Psoas muscle (tissue), 8 donors: Measurements from ENCODE around the gene ERVW-1. TPM values are rescaled to one million over a fixed set of nuclear protein-coding genes. Genes with fewer than 3 reads are reported as not detected.
"Not testable (repeated sequence)": the region's sequence is repeated elsewhere in the genome, so short reads cannot be mapped to it uniquely, and the experiment has no call there.

Experiments
- ATAC-seq, 4 donors: fragments of 200-7000 bp; cut with Tn5 transposase; one replicate each; pipeline ENCODE4 v1.9.1; 2020; ENCODE audit warnings: moderate library complexity in 3 of 4, mild to moderate bottlenecking in 2 of 4
- DNase-seq, 2 donors: peaks; one replicate each; pipeline ENCODE4 v3.0.0-alpha.2; 2020
- H3K27ac ChIP-seq: fragments of 200-600 bp; one replicate; pipeline ENCODE4 v1.8.0; 2022
- H3K27me3 ChIP-seq, 3 donors: fragments of 200-600 bp in 1 of 3; one replicate each; pipeline versions ENCODE4 v1.6.1 to v1.8.0; 2013 to 2022; ENCODE audit warnings: low read length in 2 of 3, mild to moderate bottlenecking in 2 of 3, moderate library complexity in 1 of 3; ENCODE audit not compliant: insufficient read depth in 3 of 3
- H3K36me3 ChIP-seq, 2 donors: fragments of 200-600 bp in 1 of 2; one replicate each; pipeline versions ENCODE4 v1.6.1 to v1.8.0; 2013 to 2022; ENCODE audit warnings: low read depth in 1 of 2, mild to moderate bottlenecking in 1 of 2, moderate library complexity in 1 of 2; ENCODE audit not compliant: insufficient read depth in 1 of 2
- H3K4me1 ChIP-seq: fragments of 200-600 bp; one replicate; pipeline ENCODE4 v1.8.0; 2022
- H3K4me3 ChIP-seq: fragments of 200-600 bp; one replicate; pipeline ENCODE4 v1.8.0; 2022; ENCODE audit warnings: mild to moderate bottlenecking
- H3K9me3 ChIP-seq: fragments of 200-600 bp; one replicate; pipeline ENCODE4 v1.8.0; 2022
- CTCF ChIP-seq: fragments of 200-600 bp; IDR thresholded peaks from one replicate; pipeline ENCODE4 v1.8.0; 2022; ENCODE audit warnings: antibody characterized with exemption
- WGBS, 3 donors: extraction: QIAGEN DNeasy Blood & Tissue Kit; methylation state at CpG; one replicate each; pipeline versions ENCODE4 v1.1.6 to v1.1.7; 2013; 5-methylcytosine and 5-hydroxymethylcytosine counted together
- intact Hi-C, 2 donors: fragments of 100-400 bp; cut with DNase I; formaldehyde crosslinking; loops; one replicate each; pipeline versions ENCODE4 v1.11.0 to v1.14.2; 2022
- polyA plus RNA-seq, 3 donors: library from polyadenylated mRNA; stranded (reverse); fragments of 200-250 nt; gene quantifications; one replicate each; pipeline ENCODE4 v1.2.3, GENCODE V29; 2013
- total RNA-seq, 4 donors: library from RNA; stranded (reverse); fragmentation: NEBNext Ultra II Directional in 2 of 4; extraction: Animal tissue kit (Norgen Biotek cat#: 25700) in 2 of 4; gene quantifications; one replicate each; pipeline versions ENCODE4 v1.2.1 to v1.2.4, GENCODE V29; 2021 to 2023
- donor health status: healthy with polysubstance abuse.
- donor health status: DM: no; HTN: no; CAD: no; lungs with moderate emphysema.
- donor health status: Bipolar disorder and iron deficiency.
- donor health status: healthy.
- donor health status: DM: yes; HTN: yes; CAD: no.
- donor health status: DM: no; HTN: no; CAD: no.
- donor health status: DM: no; HTN: no; CAD: no.
- donor health status: DM: yes; HTN: yes; CAD: no.

Gene ERVW-1
- total and polyA plus RNA-seq, 7 donors, result 0.03 TPM; not detected in 6

- Histone ChIP-seq H3K27me3 (no peaks in the 10 kb centered on the region), H3K9me3 (no peaks in the 10 kb centered on the region), H3K4me3 (peak overlapping the region; percentile 80), H3K27ac (peak overlapping the region; percentile 91), H3K4me1 (peaks cover 18% of the 10 kb centered on the region), H3K36me3 (peaks cover 6 to 47% of the 10 kb centered on the region in 2 donors)
- DNase-seq, result peak; percentile 30 to 52
- WGBS, 3 donors, result 1 to 2% (median 1%) methylated on average over 11 of the region's 11 CpGs
- peak in 3 of 4 donors; percentile 5 to 16 (median 11) for ATAC-seq
- peak; percentile 26 for TF ChIP-seq CTCF
- intact Hi-C loops, result loop anchor here (5.0 kb wide), 4 partner anchors 79 to 566 kb away; partner anchors contain the start of genes ANKIB1 (in 2 of the 2), KRIT1 (in 2 of the 2), LRRD1 (in 1 of the 2) and MTERF1 (in 1 of the 2)
These were observed 29.5 kb downstream of the ERVW-1 start for GRCh38 chr7:92448205-92448747.

GRCh38 chr7:92447345-92448204 is 30.2 kb downstream of the ERVW-1 start, which contains the start of gene GATAD1:
Gene GATAD1, plus strand, starts transcription at chr7:92447482. Its CDS starts 248 bp downstream, at chr7:92447730.
- DNase-seq (peak; percentile 93 to 95), ATAC-seq (peak; percentile 99 to 100 (median 100))
- Histone ChIP-seq H3K9me3 (no peaks in the 10 kb centered on the region), H3K4me3 (peak within 1 kb of the TSS; percentile 80), H3K36me3 (peaks cover 6 to 40% of the 10 kb centered on the region in 2 donors), H3K27me3 (no peaks in the 10 kb centered on the region), H3K4me1 (peaks cover 18% of the 10 kb centered on the region), H3K27ac (peak within 1 kb of the TSS; percentile 91)
- 0 to 1% (median 0%) methylated on average over 63 to 87 of the region's 87 CpGs for WGBS, 3 donors
- peak; percentile 96 for TF ChIP-seq CTCF
- intact Hi-C loops, result loop anchor here (2.0 to 5.0 kb wide), 6 partner anchors 23 to 617 kb away; partner anchors contain the start of genes ANKIB1 (in 2 of the 2), KRIT1 (in 2 of the 2), LRRD1 (in 1 of the 2) and MTERF1 (in 1 of the 2)

- Histone ChIP-seq H3K4me1 (peaks cover 18% of the 10 kb centered on the region), H3K9me3 (no peaks in the 10 kb centered on the region), H3K27me3 (no peaks in the 10 kb centered on the region), H3K4me3 (peak overlapping the region; percentile 80), H3K36me3 (peaks cover 3 to 34% of the 10 kb centered on the region in 2 donors), H3K27ac (peak overlapping the region; percentile 91)
- intact Hi-C loops, result loop anchor here (2.0 to 5.0 kb wide), 6 partner anchors 22 to 616 kb away; partner anchors contain the start of genes ANKIB1 (in 2 of the 2), KRIT1 (in 2 of the 2), LRRD1 (in 1 of the 2) and MTERF1 (in 1 of the 2)
- DNase-seq (no peak), ATAC-seq (peak in 1 of 4 donors; percentile 32)
- WGBS, 3 donors, result 52% methylated on average over 21 of the region's 21 CpGs
- no peak for TF ChIP-seq CTCF
These were observed 30.8 kb downstream of the ERVW-1 start for GRCh38 chr7:92446869-92447344.

- H3K27me3 ChIP-seq, DNase-seq, H3K36me3 ChIP-seq, ATAC-seq, H3K9me3 ChIP-seq, H3K4me3 ChIP-seq, H3K27ac ChIP-seq, intact Hi-C loops, H3K4me1 ChIP-seq: not testable (repeated sequence)
- 80 to 94% (median 91%) methylated on average over 2 of the region's 2 CpGs for WGBS, 3 donors
These were observed 35.0 kb downstream of the ERVW-1 start for GRCh38 chr7:92442720-92443119.
